ENCODE measurements around the gene BCO1. TPM values are rescaled to one million over a fixed set of nuclear protein-coding genes. Genes with fewer than 3 reads are reported as not detected.

Gene BCO1
- total RNA-seq, 1 donor from 2014 or later, result 0.75 TPM

DNA sequence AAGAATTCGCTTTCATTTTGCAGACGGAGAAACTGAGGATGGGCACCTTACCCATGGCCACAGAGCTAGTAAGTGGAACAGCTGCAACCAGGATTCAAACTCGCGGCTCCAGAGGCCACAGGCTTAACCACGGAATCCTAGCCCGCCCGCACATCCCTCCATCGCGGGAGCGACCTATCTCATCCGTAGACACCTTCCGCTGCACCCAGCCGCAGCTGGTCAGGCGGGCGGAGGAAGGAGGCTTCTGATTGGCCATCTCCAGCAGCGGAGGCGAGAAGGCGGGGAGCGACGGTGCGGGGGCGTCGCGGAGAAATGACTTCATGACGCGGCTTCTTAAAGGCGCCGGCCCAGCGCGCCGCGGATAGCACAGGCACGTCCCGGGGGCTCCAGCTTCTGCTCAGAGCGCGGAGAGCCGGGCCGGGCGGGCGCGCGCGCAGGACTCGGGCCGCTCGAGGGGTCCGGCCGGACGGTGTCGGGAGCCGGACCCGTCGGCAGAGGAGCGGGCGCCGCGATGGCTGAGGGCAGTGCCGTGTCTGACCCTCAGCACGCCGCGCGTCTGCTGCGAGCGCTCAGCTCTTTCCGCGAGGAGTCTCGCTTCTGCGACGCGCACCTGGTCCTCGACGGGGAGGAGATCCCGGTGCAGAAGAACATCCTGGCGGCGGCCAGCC, 76.2 kb downstream of the BCO1 start, which contains the start of gene GAN:
GAN (plus strand) TSS at position 360 of the 668 bp plus-strand sequence; CDS start at position 512, 152 bp downstream.
- DNase-seq (peak; percentile 97), ATAC-seq (peak; percentile 99)
- H3K9me3 ChIP-seq, result no peaks in the 10 kb centered on the region
- no peaks in the 10 kb centered on the region for H3K27me3 ChIP-seq
- intact Hi-C loops (cut with DNase I), result no loop called here
- H3K36me3 ChIP-seq, result no peaks in the 10 kb centered on the region
- H3K27ac ChIP-seq, result peak within 1 kb of the TSS; percentile 89
- TF ChIP-seq, protein P1, sequence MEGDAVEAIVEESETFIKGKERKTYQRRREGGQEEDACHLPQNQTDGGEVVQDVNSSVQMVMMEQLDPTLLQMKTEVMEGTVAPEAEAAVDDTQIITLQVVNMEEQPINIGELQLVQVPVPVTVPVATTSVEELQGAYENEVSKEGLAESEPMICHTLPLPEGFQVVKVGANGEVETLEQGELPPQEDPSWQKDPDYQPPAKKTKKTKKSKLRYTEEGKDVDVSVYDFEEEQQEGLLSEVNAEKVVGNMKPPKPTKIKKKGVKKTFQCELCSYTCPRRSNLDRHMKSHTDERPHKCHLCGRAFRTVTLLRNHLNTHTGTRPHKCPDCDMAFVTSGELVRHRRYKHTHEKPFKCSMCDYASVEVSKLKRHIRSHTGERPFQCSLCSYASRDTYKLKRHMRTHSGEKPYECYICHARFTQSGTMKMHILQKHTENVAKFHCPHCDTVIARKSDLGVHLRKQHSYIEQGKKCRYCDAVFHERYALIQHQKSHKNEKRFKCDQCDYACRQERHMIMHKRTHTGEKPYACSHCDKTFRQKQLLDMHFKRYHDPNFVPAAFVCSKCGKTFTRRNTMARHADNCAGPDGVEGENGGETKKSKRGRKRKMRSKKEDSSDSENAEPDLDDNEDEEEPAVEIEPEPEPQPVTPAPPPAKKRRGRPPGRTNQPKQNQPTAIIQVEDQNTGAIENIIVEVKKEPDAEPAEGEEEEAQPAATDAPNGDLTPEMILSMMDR (IDR thresholded peaks at IDR 0.05), result no peak
- H3K4me3 ChIP-seq, result peak within 1 kb of the TSS; percentile 64
- peaks cover 25% of the 10 kb centered on the region for H3K4me1 ChIP-seq

DNA sequence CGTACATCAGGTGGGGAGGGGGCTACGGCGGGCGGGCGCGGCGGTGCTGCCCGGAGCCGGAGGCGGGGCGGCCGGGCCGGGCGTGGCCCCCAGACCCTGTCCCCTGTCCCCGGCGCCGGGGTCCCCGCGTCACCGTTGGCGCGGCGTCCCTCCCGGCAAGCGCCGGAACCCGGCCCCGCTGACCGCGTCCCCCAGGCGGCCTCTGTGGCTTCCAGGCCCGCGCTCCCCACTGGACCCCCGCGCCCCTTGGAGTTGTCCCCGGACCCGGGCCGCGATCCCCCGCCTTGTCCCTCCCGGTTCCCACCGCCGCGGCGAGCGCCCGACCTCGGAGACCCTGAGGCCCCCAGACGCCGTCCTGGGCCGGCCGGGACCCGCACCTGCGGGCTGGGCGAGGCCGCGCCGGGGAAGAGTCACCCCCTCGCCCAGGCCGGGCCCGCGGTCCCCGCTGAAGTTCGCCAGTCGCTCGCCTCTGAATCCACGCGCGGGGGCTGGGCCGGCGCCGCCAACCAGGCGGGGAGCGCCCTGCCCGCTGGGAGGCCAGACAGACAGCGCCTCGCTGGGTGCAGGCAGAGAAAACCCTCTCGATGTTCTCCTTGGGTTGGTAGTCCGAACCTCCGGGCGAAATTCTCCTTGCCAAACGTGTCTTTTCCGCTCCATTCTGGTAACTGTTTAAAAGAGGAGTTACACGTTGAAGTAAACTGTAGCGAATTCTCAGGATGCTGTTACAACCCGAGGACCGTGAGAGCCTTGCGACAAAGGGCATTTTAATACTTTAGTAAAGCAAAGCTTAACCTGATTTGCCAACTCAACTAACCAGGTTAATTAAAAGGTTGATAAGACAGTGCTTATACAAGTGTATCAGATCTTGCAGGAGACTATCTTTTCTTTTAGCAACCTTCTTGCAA, 77.0 kb downstream of the BCO1 start:
- Histone ChIP-seq H3K27me3 (no peaks in the 10 kb centered on the region), H3K36me3 (no peaks in the 10 kb centered on the region), H3K4me3 (peak overlapping the region; percentile 64), H3K9me3 (no peaks in the 10 kb centered on the region), H3K27ac (peak overlapping the region; percentile 89), H3K4me1 (peaks cover 28% of the 10 kb centered on the region)
- intact Hi-C loops (cut with DNase I), result no loop called here
- ATAC-seq (peak; percentile 76), DNase-seq (peak; percentile 82)
- TF ChIP-seq, protein P1 (IDR thresholded peaks at IDR 0.05), result no peak

DNA sequence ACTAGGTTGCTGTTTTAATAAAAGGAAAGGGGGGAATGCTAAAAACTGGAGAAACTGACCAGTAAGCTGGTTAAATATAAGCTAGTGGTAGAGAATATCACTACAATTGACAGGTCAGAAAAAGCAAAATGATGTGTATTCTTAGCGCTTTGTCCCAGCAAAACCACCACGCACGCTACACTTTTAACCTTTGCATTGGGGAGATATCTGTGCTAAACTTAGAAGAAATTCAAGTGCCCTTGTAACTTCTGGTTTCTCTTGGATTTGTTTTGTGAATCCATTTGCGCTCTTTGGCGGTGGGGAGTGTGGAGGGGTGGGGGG, 77.6 kb downstream of the BCO1 start:
- Histone ChIP-seq H3K27me3 (no peaks in the 10 kb centered on the region), H3K27ac (no peak overlapping the region), H3K4me1 (peaks cover 28% of the 10 kb centered on the region), H3K36me3 (no peaks in the 10 kb centered on the region), H3K9me3 (no peaks in the 10 kb centered on the region), H3K4me3 (peak overlapping the region; percentile 64)
- ATAC-seq (no peak), DNase-seq (no peak)
- intact Hi-C loops (cut with DNase I), result no loop called here
- TF ChIP-seq, protein P1 (IDR thresholded peaks at IDR 0.05), result no peak

DNA sequence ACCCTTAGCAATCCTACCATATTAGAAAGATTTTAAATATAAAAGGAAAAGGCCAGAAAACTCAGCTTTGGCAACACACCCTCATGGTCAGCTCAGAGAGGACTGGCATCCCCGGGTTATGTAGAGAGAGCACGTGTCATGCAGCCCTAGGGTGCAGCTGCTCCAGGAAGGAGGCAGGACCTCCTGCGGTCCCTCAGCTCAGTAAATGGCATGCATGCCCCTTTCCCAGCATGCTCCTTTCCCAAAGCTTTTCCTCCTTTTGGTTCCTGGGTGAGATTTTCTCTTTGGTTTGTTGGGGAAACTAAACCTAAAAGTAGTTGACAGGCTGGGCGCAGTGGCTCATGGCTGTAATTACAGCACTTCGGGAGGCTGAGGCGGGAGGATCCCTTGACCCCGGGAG, 80.2 kb downstream of the BCO1 start:
- no peaks in the 10 kb centered on the region for H3K36me3 ChIP-seq
- ATAC-seq (no peak), DNase-seq (no peak)
- intact Hi-C loops (cut with DNase I), result no loop called here
- no peak overlapping the region for H3K27ac ChIP-seq
- H3K4me1 ChIP-seq, result peaks cover 25% of the 10 kb centered on the region
- H3K27me3 ChIP-seq, result no peaks in the 10 kb centered on the region
- H3K4me3 ChIP-seq, result no peak overlapping the region
- TF ChIP-seq, protein P1 (IDR thresholded peaks at IDR 0.05), result no peak
- H3K9me3 ChIP-seq, result no peaks in the 10 kb centered on the region

DNA sequence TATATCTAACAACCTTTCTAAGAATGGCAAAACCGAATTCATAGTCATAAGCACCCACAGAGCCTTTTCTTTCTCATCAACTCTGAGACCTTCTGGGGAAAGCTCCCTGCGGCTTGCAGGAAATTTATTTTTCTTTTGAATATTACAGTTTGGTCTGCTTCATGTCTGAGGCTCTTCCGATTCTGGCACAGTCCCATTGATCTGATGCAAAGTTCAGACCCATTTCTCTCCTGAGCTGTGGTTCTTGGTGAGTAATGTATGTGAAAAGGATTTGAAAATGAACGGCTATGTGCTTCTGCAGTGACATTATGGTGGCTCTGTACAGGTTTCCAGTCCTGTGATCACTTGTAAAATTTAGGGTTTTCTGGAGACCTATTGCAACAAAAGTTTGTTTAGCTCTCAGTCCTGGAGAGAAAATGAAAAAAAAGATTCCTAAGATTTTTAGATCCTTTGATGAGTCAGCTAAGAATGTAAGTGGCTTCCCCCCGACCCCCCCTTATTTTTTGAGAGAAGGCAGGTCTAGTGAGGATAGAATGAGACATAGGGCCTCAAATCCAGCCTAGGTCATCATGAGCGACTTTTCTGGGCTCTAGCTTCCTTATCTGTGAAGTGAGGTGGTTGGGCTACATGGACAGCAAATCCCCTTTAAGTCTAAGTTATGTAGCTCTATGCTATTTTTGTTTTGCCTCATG, 80.9 kb downstream of the BCO1 start:
- H3K36me3 ChIP-seq, result no peaks in the 10 kb centered on the region
- no peaks in the 10 kb centered on the region for H3K27me3 ChIP-seq
- intact Hi-C loops (cut with DNase I), result no loop called here
- peaks cover 20% of the 10 kb centered on the region for H3K4me1 ChIP-seq
- DNase-seq (no peak), ATAC-seq (no peak)
- no peak overlapping the region for H3K4me3 ChIP-seq
- no peaks in the 10 kb centered on the region for H3K9me3 ChIP-seq
- TF ChIP-seq, protein P1 (IDR thresholded peaks at IDR 0.05), result no peak
- H3K27ac ChIP-seq, result no peak overlapping the region

All from upper lobe of right lung (tissue), 1 donor.